ENCODE results near the gene PNCK. TPM values are rescaled to one million over a fixed set of nuclear protein-coding genes. Genes with fewer than 3 reads are reported as not detected.
A peak's percentile ranks its signal among the peaks of the same experiment; 100 is the strongest.

The PNCK gene
- total and polyA plus RNA-seq, 12 donors, result 2.0 to 15.6 (median 5.7) TPM

DNA sequence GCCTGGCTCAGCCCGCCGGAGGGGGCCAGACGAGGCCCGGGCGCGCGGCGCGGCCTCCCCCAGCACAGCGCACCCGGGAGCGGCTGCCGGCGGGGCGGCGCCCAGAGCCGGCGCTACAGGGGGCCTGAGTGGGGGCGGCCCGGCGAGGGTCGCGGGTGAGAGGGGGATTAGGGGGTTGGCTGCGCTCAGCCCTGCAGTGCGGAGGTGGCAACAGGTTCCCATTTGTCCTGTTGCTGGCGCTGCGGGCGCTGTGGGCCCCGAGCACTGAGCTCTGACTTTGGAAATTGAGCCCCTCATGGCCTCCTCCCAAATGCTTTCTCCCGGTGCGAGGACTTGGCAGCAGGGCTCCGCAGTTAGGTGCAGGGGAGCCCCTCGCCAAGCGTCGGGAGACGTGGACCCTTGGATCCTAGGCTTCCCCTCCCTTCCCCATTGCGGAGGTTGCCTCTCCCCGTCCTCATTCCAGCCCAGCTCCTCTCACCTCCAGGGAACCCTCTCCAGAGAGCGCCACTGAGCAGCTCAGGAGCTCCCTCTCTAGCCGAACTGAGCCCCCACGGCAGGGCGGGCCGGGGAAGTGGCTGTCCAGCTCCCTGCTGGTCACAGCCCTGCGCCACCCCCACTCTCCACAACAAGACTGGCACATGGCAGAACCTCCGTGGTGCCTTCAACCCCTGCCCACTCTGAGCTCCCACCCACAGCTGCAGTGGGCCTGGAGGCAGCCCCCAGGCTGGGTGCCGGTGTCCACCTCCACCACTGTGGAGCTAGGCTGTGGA, 29.1 kb downstream of the PNCK start:
- WGBS, 2 donors, result 5 to 13% methylated on average over 13 to 46 of the region's 46 CpGs
- DNase-seq (no peak), ATAC-seq (no peak)
- TF ChIP-seq, protein P1, sequence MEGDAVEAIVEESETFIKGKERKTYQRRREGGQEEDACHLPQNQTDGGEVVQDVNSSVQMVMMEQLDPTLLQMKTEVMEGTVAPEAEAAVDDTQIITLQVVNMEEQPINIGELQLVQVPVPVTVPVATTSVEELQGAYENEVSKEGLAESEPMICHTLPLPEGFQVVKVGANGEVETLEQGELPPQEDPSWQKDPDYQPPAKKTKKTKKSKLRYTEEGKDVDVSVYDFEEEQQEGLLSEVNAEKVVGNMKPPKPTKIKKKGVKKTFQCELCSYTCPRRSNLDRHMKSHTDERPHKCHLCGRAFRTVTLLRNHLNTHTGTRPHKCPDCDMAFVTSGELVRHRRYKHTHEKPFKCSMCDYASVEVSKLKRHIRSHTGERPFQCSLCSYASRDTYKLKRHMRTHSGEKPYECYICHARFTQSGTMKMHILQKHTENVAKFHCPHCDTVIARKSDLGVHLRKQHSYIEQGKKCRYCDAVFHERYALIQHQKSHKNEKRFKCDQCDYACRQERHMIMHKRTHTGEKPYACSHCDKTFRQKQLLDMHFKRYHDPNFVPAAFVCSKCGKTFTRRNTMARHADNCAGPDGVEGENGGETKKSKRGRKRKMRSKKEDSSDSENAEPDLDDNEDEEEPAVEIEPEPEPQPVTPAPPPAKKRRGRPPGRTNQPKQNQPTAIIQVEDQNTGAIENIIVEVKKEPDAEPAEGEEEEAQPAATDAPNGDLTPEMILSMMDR (IDR thresholded peaks at IDR 0.05), result no peak
- Histone ChIP-seq H3K27ac (no peak overlapping the region), H3K27me3 (peaks cover 0 to 92% (median 67%) of the 10 kb centered on the region in 7 donors), H3K4me1 (peaks cover 0 to 30% (median 7%) of the 10 kb centered on the region in 9 donors), H3K9me3 (no peaks in the 10 kb centered on the region), H3K36me3 (no peaks in the 10 kb centered on the region), H3K4me3 (no peak overlapping the region)
- intact Hi-C loops (cut with DNase I), result loop anchor here in 1 of 10 donors (10.0 kb wide), 1 partner anchor 90 kb away; no protein-coding TSS in a partner anchor

DNA sequence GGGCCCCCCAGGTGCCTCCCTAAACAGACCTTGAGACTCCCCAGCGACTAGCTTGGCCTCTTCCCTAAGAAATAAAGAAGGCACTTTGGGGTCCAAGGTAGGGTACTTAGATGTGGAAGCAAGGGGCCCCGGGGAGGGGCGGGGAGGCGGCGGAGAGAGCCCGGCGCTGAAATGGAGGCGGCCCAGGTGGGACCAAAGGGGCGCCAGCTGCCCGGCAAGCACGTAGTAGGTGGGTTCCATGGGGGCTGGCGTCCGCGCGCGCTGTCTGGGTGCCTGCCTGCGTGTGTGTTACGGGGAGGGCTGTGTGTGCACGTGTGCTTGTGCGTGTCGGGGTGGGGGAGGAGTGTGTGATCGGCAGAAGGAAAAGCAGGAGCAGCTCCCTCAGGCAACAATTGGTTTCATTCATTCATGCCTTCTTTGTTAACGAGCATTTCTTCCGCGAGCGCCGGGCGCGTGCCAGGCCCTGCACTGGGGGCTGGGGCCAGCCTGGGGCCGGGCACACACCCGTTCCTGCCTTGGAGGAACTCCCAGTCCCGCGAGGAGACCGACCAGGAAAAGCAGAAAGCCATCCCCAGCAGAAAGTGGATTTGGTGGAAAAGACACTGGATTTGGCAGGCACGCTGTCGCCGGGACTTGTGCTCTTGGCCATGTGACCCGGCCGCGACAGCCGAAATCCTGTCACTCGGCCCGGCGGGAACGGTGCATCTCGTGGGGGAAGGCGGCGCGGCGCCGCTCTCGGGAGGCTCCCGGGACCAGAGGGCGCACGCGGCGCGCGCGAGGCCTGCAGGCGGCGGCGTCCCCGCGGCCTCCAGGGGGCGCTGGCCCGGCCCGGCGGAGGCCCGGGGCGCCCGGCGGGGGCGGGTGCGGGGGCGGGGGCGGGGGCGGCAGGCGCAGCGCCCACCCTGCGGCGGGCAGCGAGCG, 29.9 kb downstream of the PNCK start:
- Histone ChIP-seq H3K27ac (no peak overlapping the region), H3K36me3 (no peaks in the 10 kb centered on the region), H3K27me3 (peaks cover 0 to 91% (median 60%) of the 10 kb centered on the region in 7 donors), H3K9me3 (no peaks in the 10 kb centered on the region), H3K4me1 (peaks cover 0 to 30% (median 7%) of the 10 kb centered on the region in 9 donors), H3K4me3 (peak overlapping the region in 3 of 10 donors; percentile 7 to 33 (median 18))
- intact Hi-C loops (cut with DNase I), result loop anchor here in 1 of 10 donors (10.0 kb wide), 1 partner anchor 89 kb away; no protein-coding TSS in a partner anchor
- ATAC-seq (no peak), DNase-seq (no peak)
- WGBS, 2 donors, result 1% methylated on average over 30 to 69 of the region's 84 CpGs
- TF ChIP-seq, protein P1 (IDR thresholded peaks at IDR 0.05), result peak in 2 of 9 donors; percentile 10 to 25

DNA sequence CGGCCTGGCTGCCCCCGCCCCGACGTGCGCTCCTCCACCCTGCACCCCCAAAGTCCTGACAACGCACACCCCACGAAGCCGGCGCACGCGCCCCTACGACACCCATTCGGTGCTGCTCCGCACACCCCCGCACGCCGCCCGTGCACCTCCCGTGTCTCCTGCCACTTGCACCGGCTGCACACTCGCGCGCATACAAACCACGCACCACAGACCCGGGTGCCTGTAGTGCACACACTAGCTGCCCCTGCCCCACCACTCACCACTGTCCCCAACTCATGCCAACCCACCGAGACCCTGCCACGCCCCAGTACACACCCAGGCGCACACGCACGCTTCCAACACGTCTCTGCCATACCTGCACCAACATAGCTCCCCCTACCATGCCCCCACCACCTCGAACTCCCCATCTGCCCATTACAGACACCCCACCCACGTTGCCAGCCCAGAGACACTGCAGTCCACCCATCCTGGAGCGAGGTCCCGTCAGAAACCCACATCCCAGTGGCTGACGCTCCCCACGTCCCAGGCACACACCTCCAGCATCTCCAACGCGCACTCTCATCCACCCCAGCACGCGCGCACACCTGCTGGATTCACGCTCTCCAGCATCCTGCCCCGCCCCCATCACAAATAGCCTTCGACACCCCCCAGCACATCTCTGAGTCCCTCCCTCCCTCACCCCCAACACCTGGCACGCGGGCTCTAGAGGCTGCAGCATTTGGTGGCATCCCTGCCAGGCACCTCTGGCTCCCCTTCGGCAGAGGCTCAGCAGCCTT, 30.8 kb downstream of the PNCK start:
- Histone ChIP-seq H3K4me3 (peak overlapping the region in 2 of 10 donors; percentile 20 to 39), H3K36me3 (no peaks in the 10 kb centered on the region), H3K27ac (no peak overlapping the region), H3K4me1 (peaks cover 0 to 30% (median 7%) of the 10 kb centered on the region in 9 donors), H3K9me3 (no peaks in the 10 kb centered on the region), H3K27me3 (peaks cover 0 to 84% (median 58%) of the 10 kb centered on the region in 7 donors)
- intact Hi-C loops (cut with DNase I), result loop anchor here in 1 of 10 donors (10.0 kb wide), 1 partner anchor 88 kb away; no protein-coding TSS in a partner anchor
- TF ChIP-seq, protein P1 (IDR thresholded peaks at IDR 0.05), result no peak
- ATAC-seq (no peak), DNase-seq (no peak)
- 3 to 5% methylated on average over 33 to 48 of the region's 48 CpGs for WGBS, 2 donors

All from heart right ventricle (tissue), 16 donors.